ENCODE results near the gene CCR2.

CCR2 gene

GRCh38 chr3:46335541-46335940 lies 18.4 kb upstream of the CCR2 start:
- ATAC-seq, result no peak
- TF ChIP-seq TOX (CRISPR knock-in tag; IDR thresholded peaks at IDR 0.05; ENCODE audit: borderline replicate concordance) (no peak), BACH2 (CRISPR knock-in tag; IDR thresholded peaks at IDR 0.05; ENCODE audit: borderline replicate concordance) (no peak), TSHZ2 (CRISPR knock-in tag; IDR thresholded peaks at IDR 0.05) (no peak), SNAI2 (CRISPR knock-in tag; IDR thresholded peaks at IDR 0.05) (no peak), ISL1 (CRISPR knock-in tag; IDR thresholded peaks at IDR 0.05) (no peak), RARB (CRISPR knock-in tag; IDR thresholded peaks at IDR 0.05) (no peak), PATZ1 (CRISPR knock-in tag; IDR thresholded peaks at IDR 0.05; ENCODE audit: borderline replicate concordance) (no peak), ZNF70 (CRISPR knock-in tag; IDR thresholded peaks at IDR 0.05) (no peak), CSDC2 (CRISPR knock-in tag; IDR thresholded peaks at IDR 0.05) (no peak)
- TF ChIP-seq, protein P1, sequence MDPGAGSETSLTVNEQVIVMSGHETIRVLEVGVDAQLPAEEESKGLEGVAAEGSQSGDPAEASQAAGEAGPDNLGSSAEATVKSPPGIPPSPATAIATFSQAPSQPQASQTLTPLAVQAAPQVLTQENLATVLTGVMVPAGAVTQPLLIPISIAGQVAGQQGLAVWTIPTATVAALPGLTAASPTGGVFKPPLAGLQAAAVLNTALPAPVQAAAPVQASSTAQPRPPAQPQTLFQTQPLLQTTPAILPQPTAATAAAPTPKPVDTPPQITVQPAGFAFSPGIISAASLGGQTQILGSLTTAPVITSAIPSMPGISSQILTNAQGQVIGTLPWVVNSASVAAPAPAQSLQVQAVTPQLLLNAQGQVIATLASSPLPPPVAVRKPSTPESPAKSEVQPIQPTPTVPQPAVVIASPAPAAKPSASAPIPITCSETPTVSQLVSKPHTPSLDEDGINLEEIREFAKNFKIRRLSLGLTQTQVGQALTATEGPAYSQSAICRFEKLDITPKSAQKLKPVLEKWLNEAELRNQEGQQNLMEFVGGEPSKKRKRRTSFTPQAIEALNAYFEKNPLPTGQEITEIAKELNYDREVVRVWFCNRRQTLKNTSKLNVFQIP (CRISPR knock-in tag; IDR thresholded peaks at IDR 0.05; ENCODE audit: borderline replicate concordance, low read depth), result no peak

DNA sequence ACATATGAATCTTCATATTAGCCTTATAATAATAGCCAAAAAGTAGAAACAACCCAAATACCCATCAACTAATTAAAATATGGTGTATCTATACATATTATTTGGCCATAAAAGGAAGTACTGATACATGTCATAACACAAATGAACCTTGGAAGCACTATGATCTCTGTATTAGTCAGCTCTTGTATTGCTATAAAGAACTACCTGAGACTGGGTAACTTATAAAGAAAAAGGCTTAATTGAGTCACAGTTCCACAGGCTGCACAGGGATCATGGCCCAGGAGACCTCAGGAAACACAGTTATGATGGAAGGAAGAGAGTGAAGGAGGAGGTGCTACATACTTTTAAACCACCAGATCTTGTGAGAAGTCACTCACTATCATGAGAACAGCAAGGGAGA lies 16.0 kb upstream of the CCR2 start:
- no peak for ATAC-seq
- TF ChIP-seq OSR1 (CRISPR knock-in tag; IDR thresholded peaks at IDR 0.05), result no peak
- no peak for TF ChIP-seq TCF4 (CRISPR knock-in tag; IDR thresholded peaks at IDR 0.05; ENCODE audit: borderline replicate concordance)
- no peak for TF ChIP-seq BACH2 (CRISPR knock-in tag; IDR thresholded peaks at IDR 0.05; ENCODE audit: borderline replicate concordance)
- TF ChIP-seq ZC3H10 (CRISPR knock-in tag; IDR thresholded peaks at IDR 0.05), result no peak
- TF ChIP-seq ARNTL (CRISPR knock-in tag; IDR thresholded peaks at IDR 0.05; ENCODE audit: borderline replicate concordance, low read depth), result no peak
- TF ChIP-seq CSDC2 (CRISPR knock-in tag; IDR thresholded peaks at IDR 0.05), result no peak
- no peak for TF ChIP-seq TSHZ2 (CRISPR knock-in tag; IDR thresholded peaks at IDR 0.05)
- TF ChIP-seq TOX (CRISPR knock-in tag; IDR thresholded peaks at IDR 0.05; ENCODE audit: borderline replicate concordance), result no peak
- TF ChIP-seq, protein P1 (CRISPR knock-in tag; IDR thresholded peaks at IDR 0.05; ENCODE audit: borderline replicate concordance, low read depth), result no peak
- no peak for TF ChIP-seq SNAI2 (CRISPR knock-in tag; IDR thresholded peaks at IDR 0.05)
- TF ChIP-seq ZFP3 (CRISPR knock-in tag; IDR thresholded peaks at IDR 0.05), result no peak
- TF ChIP-seq, protein P2, sequence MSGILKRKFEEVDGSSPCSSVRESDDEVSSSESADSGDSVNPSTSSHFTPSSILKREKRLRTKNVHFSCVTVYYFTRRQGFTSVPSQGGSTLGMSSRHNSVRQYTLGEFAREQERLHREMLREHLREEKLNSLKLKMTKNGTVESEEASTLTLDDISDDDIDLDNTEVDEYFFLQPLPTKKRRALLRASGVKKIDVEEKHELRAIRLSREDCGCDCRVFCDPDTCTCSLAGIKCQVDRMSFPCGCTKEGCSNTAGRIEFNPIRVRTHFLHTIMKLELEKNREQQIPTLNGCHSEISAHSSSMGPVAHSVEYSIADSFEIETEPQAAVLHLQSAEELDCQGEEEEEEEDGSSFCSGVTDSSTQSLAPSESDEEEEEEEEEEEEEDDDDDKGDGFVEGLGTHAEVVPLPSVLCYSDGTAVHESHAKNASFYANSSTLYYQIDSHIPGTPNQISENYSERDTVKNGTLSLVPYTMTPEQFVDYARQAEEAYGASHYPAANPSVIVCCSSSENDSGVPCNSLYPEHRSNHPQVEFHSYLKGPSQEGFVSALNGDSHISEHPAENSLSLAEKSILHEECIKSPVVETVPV (CRISPR knock-in tag; IDR thresholded peaks at IDR 0.05), result no peak
- no peak for TF ChIP-seq ESRRG (CRISPR knock-in tag; IDR thresholded peaks at IDR 0.05)
- TF ChIP-seq, protein P3, sequence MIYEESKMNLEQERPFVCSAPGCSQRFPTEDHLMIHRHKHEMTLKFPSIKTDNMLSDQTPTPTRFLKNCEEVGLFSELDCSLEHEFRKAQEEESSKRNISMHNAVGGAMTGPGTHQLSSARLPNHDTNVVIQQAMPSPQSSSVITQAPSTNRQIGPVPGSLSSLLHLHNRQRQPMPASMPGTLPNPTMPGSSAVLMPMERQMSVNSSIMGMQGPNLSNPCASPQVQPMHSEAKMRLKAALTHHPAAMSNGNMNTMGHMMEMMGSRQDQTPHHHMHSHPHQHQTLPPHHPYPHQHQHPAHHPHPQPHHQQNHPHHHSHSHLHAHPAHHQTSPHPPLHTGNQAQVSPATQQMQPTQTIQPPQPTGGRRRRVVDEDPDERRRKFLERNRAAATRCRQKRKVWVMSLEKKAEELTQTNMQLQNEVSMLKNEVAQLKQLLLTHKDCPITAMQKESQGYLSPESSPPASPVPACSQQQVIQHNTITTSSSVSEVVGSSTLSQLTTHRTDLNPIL (CRISPR knock-in tag; IDR thresholded peaks at IDR 0.05; ENCODE audit: low read depth), result no peak
- TF ChIP-seq ZNF8 (CRISPR knock-in tag; IDR thresholded peaks at IDR 0.05), result no peak
